GM15510 (cell line): ENCODE measurements around the gene PRIM1.

ENCODE experiments used
- POLR2A ChIP-seq: IDR thresholded peaks from 3 replicates; pipeline ENCODE4 v1.6.1; 2011; ENCODE audit warnings: borderline replicate concordance; ENCODE audit not compliant: insufficient read length; ENCODE audit errors: extremely low read depth

The PRIM1 gene

DNA sequence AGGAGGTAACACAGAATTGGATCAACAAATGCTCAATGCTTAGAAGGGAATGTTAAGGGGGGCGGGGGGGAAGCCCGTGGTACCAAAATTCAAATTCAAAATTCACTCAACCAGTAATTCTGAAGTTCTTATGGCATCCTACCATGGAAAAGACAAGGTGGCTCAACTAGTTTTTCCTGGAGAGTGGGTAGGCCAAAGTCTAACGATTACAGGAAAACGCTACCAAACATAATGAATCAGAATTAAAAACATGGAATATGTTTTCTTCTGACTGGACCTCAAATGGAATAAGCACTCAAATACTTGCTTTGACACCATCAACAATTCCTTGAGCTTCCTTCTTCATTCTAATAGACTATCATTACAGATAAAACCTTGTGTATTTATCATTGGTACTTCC, 29.3 kb downstream of the PRIM1 start:
- TF ChIP-seq POLR2A: no peak

DNA sequence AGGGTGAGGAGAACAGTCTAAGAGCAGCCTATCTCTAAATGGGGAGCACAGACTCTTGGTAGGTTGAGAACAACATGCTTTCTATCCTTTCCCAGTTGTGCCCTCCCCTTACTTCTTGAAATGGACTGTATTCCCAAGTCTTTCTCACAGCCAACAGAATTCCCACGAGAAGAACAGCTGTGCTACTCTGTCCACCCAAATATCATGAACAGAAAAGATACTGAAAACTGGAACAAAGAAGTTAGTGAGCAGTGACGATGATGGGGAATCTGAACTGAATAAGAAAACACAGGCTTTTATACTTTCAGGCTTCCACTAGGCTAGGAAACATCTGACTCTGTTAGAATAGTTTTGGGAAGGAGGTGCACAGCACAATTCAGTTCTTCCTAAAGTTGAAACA, 30.4 kb downstream of the PRIM1 start:
- TF ChIP-seq POLR2A: no peak

GRCh38 chr12:56721216-56721615, 30.9 kb downstream of the PRIM1 start:
- TF ChIP-seq POLR2A: no peak

DNA sequence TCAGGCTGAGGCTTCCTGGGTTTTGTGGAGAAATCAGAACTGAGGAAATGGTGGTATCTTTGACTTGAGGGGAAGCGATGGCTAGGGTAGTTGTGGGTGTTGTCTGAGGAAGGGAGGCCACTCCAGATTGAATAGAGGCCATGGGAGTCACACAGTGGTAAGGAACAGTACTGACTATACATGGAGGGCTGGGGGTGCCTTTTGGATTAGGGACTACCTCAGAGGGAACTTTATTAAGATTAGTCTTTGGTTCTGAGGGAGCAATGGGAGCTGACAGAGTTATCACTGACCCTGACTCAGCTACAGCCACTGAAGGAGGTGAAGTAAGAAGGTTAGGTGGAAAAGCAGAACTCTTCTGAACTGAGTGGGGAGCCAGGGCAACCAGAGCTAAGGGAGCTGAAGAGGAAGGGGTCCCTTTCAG, 31.4 kb downstream of the PRIM1 start:
- no peak for TF ChIP-seq POLR2A

GRCh38 chr12:56719056-56719455, 33.1 kb downstream of the PRIM1 start:
- TF ChIP-seq POLR2A: no peak

DNA sequence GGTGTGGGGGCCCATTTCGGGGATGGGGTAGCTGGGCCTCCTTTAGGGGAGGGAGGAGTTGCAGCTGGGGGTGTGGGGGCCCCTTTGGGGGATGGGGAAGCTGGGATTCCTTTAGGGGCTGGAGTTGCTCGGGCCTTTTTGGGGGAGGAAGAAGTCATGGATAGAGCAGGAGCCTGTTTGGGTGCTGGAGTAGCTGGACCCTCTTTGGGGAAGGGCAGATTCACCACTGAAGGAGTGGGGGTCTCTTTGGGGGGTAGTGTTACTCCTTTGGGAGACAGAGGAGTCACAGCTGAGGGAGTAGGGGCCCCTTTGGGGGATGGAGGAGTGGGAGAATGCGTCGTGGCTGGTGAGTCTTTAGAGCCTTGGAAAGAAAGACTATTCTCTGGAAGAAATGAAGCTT, 33.5 kb downstream of the PRIM1 start:
- TF ChIP-seq POLR2A: no peak

- TF ChIP-seq POLR2A: no peak
Observed at GRCh38 chr12:56718149-56718548, 34.0 kb downstream of the PRIM1 start.

DNA sequence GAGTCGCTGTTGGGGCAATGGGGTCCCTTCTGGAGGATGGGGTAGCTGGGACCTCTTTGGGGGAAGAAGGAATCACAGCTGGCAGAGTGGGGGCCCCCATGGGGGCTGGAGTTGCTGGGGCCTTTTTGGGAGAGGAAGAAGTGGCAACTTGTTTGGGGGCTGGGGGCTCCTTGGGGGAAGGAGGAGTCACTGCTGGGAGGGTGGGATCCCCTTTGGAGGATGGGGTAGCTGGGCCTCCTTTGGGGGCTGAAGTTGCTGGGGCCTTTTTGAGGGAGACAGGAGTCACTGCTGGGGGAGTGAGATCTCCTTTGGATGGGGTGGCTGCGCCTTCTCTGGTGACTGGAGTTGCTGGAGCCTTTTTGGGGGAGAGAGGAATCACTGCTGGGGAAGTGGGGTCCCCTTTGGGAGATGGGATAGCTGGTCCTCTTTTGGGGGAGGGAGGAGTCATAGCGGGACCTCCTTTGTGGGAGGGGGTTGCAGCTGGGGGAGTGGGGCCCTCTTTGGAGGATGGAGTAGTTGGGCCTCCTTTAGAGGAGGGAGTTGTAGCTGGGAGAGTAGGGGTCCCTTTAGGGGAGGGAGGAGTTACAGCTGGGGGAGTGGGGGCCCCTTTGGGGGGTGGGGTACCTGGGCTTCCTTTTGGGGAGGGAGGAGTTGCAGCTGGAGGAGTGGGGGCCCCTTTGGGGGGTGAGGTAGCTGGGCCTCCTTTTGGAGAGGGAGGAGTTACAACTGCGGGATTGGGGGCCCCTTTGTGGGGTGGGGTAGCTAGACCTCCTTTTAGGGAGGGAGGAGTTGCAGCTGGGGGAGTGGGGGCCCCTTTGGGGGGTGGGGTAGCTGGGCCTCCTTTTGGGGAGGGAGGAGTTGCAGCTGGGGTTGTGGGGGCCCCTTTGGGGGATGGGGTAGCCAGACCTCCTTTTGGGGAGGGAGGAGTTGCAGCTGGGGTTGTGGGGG, 34.9 kb downstream of the PRIM1 start:
- TF ChIP-seq POLR2A: no peak

GRCh38 chr12:56716458-56716857, 35.7 kb downstream of the PRIM1 start:
- no peak for TF ChIP-seq POLR2A

GRCh38 chr12:56715798-56716197, 36.3 kb downstream of the PRIM1 start:
- no peak for TF ChIP-seq POLR2A

- TF ChIP-seq POLR2A: no peak
Observed at GRCh38 chr12:56714431-56714929, 37.6 kb downstream of the PRIM1 start.

- no peak for TF ChIP-seq POLR2A
Observed at GRCh38 chr12:56713345-56713744, 38.8 kb downstream of the PRIM1 start.

- TF ChIP-seq POLR2A: no peak
Observed at GRCh38 chr12:56709759-56710376, 42.3 kb downstream of the PRIM1 start.

- no peak for TF ChIP-seq POLR2A
Observed at GRCh38 chr12:56699020-56699661, 53.0 kb downstream of the PRIM1 start.
